GM19238 (cell line): ENCODE data around the gene EPHB2.

Experiments used
- DNase-seq: peaks from one replicate; pipeline ENCODE4 v3.0.0; 2011; ENCODE audit warnings: low spot score; ENCODE audit not compliant: insufficient read length

EPHB2 gene

DNA sequence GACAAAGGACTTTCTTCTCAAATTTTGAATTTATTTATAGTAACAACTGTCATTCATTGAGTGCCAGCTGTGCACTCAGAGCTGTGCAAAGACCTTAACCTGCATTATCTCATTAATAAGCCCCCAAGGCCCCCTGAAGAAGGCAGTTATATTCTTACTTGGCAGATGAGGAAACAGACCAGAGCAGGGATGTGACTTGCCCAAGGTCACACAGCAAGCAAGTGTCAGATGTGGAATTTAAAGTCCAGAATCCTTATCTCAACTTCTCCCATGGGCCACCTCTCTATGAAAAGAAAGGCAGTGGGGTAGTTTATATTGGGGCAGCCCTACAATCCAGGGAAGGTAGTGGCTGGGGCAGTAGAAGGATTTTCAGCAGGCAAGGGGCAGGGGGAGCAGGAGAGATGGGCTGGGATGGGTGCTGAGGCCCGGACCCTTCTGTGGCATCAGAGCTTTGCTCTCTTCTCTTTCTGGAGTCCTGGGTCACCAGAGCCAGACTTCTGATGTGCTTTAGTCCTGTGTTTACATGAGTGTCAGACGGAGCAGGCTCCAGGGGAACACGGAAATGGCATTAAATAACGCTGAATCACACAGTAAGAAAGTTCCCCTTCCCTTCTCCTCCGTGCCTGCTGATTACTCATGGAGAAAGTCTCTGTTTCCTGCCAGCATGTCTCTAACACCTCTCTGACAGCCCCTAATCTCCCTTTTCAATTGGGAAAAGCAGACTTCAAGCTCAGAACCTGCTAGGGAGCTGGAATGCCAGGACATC lies 39.5 kb downstream of the EPHB2 start:
- DNase-seq = no peak

- no peak for DNase-seq
Observed at GRCh38 chr1:22750685-22751051, 40.0 kb downstream of the EPHB2 start.

- no peak for DNase-seq
Observed at GRCh38 chr1:22751124-22751531, 40.5 kb downstream of the EPHB2 start.

- no peak for DNase-seq
Observed at GRCh38 chr1:22752339-22752738, 41.7 kb downstream of the EPHB2 start.

- DNase-seq = no peak
Observed at GRCh38 chr1:22753481-22753971, 42.9 kb downstream of the EPHB2 start.

GRCh38 chr1:22754106-22754768 lies 43.6 kb downstream of the EPHB2 start:
- peak; percentile 55 for DNase-seq

DNA sequence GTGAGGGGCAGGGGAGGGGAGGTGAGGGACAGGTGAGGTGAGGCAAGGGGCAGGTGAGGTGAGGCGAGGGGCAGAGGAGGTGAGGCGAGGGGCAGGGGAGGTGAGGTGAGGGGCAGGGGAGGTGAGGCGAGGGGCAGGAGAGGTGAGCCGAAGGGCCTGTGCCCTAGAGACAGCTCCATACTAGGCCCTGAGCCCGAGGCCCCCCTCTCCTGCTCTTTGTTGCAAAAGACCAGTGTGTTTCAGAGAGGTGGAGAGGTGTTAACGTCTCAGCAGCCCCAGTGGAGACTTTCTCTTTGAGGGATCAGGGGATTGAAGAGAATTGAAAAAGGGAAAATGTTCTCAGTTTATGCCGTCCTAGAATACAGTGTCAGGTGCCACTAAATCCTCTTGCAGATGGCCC lies 44.2 kb downstream of the EPHB2 start:
- DNase-seq = no peak

DNA sequence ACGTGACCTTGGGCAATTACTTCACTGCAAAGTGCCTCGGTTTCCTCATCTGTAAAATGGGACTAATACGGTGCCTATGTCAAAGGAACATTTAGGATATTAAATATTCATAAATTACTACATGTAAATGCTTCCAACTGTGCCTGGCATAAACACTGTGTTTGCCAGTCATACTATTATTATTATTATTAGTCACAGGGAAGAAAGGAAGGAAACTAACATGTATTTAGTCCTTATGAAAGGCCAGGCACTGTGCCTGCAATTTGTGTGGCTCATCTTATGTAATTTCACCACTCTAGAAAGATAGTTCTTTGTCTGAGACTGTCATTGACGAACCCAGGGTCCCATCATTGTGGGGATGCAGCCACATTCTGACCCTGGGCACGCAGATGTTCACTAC lies 45.0 kb downstream of the EPHB2 start:
- no peak for DNase-seq

- DNase-seq = no peak
Observed at GRCh38 chr1:22756125-22756735, 45.6 kb downstream of the EPHB2 start.

DNA sequence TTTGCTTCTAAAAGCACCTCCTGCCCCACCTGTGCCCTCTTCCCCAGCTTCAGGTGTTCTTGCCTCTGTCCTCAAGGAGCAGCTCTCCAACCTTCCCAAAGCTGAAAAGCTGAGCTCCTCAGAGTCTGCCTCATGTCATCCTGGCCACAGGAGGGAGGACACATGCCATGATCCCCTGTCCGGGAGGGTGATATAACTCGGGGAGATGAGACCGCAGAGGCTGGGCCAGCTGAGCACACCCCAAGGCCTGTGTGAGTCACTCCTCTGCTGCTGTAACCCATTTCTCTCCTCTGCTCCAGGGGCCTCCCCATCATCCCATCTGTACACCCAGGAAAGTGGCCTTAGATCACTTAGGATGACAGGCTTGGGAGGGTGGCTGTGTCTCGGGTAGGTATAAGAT lies 49.8 kb downstream of the EPHB2 start:
- no peak for DNase-seq

- DNase-seq = no peak
Observed at GRCh38 chr1:22761101-22761500, 50.5 kb downstream of the EPHB2 start.

DNA sequence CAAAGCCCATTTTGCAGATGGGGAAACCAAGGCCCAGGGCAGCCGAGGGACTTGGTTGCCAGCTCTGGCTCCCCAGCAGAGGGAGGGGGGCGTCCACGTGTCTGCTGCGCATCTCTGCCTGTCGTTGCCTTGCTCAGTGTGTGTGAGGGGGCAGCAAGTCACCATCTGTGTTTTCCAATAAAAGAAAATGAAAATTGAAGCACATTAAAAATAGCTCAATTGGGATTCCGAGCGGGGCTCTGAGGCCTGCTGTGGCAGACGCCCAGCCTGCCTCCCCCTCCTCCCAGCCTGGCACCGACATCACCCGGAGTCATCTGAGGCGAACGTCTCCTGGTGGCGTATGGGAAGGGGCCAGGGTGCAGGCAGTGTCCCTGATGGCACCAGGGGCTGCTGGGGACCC lies 51.2 kb downstream of the EPHB2 start:
- no peak for DNase-seq

DNA sequence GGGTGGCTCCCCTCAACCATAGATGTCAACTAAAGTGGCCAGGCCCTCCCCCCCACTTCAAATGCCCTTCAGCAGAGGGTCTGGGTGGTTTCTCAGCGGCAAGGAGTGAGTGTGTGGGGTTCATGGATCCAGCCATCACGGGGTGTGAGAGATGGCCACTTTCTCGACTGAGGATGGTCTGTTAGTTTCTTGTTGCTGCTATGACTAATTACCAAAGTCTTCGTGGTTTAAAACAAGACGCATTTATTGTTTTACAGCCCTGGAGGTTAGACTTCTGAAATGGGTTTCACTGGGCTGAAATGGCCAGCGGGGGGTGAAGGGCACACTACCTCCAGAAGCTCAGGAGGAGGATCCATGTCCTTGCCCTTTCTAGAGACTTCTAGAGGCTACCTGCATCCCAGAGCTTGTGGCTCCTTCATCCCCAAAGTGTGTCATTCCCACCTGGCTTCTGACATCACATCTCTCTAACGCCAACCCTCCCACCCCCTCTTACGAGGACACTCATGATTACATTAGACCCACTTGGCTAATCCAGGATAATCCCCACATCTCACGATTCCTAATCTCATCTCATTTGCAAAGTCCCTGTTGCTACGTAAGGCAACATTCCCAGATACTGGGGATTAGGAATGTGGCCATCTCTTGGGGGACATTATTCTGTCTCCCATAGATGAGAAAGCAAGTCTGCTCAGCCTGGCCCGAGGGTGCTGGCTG lies 53.0 kb downstream of the EPHB2 start:
- peak; percentile 43 for DNase-seq

DNA sequence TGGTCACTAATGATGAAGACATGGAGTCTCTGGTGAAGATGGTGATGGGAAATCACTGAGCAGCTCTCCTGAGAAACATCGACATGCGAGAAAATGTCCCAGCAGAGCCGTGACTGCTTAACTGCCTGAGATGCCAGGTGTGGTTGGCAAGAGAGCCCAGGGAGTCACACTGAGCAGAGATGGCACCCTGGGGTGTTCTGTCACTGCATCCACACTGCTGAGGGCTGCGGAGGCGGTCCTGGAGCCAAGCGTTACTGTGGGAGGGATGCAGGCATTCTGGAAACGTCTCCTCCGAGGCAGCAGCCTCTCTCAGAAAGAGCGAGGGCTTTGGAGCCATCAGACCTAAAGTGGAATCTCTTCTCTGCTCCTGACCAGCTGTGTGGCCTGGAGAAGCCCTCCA lies 57.2 kb downstream of the EPHB2 start:
- DNase-seq = no peak

GRCh38 chr1:22769932-22770331 lies 59.3 kb downstream of the EPHB2 start:
- no peak for DNase-seq

DNA sequence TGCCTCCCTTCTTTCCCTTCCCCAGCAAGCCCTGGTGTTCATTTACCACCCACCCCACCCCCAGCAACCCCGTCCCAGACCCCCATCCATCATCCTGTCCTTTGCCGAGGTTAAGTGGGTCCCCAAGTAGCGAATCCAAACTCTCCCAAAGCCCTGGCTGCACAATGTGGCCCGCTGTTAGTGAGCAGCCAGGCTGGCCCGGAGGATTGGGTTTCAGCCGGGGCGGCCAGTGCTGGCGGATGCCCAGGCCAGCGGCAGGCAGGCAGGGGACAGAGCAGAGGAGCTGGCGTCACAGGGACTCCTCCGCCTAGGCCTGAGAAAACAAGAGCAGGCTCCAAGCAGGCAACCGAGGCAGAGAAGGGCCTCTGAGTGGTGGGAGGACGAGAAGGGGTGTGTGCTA lies 61.4 kb downstream of the EPHB2 start:
- no peak for DNase-seq

- no peak for DNase-seq
Observed at GRCh38 chr1:22773981-22774832, 63.6 kb downstream of the EPHB2 start.

DNA sequence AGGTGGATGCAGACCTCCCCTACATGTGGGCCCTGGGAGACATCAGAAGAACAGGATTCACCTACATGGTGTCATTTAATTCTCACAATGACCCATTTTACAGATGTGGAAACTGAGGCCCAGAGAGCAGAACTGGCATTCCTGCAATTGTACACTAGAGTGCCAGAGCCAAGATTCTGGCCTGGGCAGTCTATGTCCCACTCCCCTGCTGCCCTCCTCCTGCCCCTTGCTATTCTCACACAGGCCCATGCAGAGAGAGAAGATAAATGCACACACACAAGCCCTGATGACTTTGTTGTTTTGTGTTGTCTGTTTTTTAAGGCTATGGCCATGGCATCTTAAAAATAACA lies 64.2 kb downstream of the EPHB2 start:
- no peak for DNase-seq

GRCh38 chr1:22775478-22775877 lies 64.8 kb downstream of the EPHB2 start:
- DNase-seq = no peak

DNA sequence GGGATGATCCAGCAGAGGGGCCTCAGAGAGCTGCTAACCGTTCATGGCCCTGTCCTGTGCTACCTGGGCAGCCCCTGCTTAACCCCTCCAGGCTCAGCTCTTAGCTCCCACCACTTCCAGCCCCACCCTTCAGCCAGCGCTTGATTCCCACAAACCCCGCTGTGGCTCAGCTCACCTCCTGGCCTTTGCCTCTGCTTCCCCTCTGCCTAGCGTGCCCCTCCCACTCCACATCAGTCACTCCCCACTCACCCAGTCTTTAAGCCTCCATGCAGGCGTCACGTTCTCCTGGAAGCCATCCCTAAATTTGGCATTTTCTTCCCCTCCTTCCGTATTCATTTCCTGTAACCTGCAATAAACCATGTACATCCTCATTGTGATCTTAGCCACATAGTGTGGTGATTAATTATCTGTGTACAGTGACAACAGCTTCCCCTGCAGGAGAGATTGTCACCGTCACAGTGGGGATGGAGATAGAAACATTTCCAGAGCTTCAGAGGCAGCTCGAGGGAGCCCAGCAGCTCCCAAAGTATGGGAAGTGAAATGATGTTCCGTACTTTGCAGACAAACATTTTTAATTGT lies 65.5 kb downstream of the EPHB2 start:
- DNase-seq = no peak
